ENCODE measurements around the gene MYL10. TPM values are rescaled to one million over a fixed set of nuclear protein-coding genes. Genes with fewer than 3 reads are reported as not detected.

Gene MYL10
- not detected for total RNA-seq
- long read RNA-seq, result 0 reads

DNA sequence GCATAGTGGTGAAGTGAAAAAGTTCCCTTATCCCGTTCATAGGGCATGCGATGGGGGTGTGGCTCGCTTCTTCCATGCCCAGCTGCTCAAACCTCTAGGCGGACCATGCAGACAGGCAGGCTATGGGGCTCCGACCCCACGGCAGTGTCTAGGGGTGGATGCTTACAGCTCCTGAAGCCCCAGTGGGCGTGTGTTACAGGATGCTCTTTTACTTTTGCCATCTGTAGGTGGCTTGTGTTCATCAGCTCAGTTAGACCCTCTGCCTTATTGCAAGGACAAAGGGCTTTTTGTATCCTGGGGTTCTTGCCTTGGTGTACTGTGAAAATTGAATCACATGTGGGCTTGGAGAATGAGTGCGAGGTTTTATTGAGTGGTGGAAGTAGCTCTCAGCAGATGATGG lies at the start of gene MYL10:
Gene MYL10 (minus strand): TSS at position 126 of the 400 bp plus-strand sequence. CDS start 178 bp downstream, outside the sequence.
- no peak for DNase-seq
- no peak for ATAC-seq

DNA sequence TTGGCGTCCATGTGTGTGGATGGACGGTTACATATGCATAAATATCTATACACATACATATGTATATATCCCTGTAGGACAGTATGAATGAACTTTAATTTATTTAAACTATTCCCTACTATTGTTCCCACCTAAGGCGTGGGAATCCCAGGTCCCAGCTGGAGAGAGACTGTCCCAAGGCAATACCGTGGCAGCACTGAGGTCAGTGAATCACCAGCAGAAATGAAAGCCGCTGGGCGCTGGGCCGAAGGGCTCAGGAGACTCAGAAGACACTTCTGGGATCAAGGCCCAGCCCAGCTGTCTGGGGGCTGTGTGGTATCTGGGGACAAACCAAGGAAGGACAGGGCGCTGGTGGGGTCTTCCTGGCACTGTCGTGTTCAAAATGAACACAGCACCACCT lies 49.6 kb upstream of the MYL10 start:
- DNase-seq, result peak; percentile 31
- intact Hi-C loops (cut with DNase I), result no loop called here
- peak in 1 of 2 donors; percentile 12 for ATAC-seq

More for the DNA sequence above, at the start of gene MYL10:
- intact Hi-C loops (cut with DNase I), result no loop called here

DNA sequence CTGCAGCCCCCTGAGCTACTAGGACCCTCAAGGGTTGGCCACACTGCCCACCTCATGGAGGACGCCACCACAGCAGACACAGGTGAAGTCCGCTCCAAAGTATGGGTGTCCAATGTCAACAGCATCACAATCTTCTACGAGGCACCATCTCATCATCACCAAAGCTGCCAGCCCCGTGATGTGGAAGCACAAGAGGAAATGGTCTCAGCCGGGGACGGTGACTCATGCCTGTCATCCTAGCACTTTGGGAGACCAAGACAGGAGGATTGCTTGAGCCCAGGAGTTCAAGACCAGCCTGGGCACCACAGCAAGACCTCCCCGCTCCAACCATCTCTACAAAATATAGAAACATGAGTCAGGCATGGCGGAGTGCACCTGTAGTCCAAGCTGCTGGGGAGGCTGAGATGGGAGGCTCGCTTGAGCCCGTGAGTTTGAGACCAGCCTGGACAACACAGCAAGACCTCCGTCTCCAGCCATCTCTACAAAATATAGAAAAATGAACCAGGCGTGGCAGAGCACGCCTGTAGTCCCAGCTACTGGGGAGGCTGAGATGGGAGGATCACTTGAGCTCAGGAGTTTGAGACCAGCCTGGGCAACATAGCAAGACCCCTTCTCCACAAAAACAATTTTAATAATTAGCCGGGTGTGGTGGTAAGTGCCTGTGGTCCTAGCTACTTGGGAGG lies 48.8 kb upstream of the MYL10 start:
- intact Hi-C loops (cut with DNase I), result no loop called here
- ATAC-seq, result no peak
- DNase-seq, result peak; percentile 27

DNA sequence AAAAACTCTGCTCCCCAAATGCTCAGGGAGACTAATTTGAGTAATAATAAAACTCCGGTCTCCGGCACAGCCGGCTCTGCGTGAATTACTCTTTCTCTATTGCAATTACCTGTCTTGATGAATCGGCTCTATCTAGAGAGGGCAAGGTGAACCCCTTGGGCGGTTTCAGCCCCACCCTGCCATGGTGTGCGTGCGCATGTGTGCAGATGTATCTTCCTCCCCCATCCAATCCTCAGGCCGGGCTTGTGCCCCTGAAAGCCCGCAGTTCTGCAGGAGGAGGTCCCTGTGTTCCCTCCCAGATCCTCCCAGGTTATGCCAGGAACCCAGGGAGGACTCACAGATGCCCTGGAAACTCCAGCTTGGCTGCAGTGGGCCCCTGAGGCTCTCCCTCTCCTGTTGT lies 48.3 kb upstream of the MYL10 start:
- ATAC-seq (no peak), DNase-seq (no peak)
- intact Hi-C loops (cut with DNase I), result no loop called here

- ATAC-seq, result no peak
- no peak for DNase-seq
- intact Hi-C loops (cut with DNase I), result no loop called here
Observed at GRCh38 chr7:101676956-101677355, 47.9 kb upstream of the MYL10 start.

- DNase-seq, result no peak
- ATAC-seq, result no peak
- intact Hi-C loops (cut with DNase I), result no loop called here
Observed at GRCh38 chr7:101676062-101676598, 47.0 kb upstream of the MYL10 start.

GRCh38 chr7:101674439-101674838 lies 45.3 kb upstream of the MYL10 start:
- no peak for ATAC-seq
- intact Hi-C loops (cut with DNase I), result no loop called here
- DNase-seq, result no peak

GRCh38 chr7:101673951-101674350 lies 44.9 kb upstream of the MYL10 start:
- DNase-seq (no peak), ATAC-seq (no peak)
- intact Hi-C loops (cut with DNase I), result no loop called here

- DNase-seq, result no peak
- intact Hi-C loops (cut with DNase I), result no loop called here
- ATAC-seq, result no peak
Observed at GRCh38 chr7:101673315-101673714, 44.2 kb upstream of the MYL10 start.

DNA sequence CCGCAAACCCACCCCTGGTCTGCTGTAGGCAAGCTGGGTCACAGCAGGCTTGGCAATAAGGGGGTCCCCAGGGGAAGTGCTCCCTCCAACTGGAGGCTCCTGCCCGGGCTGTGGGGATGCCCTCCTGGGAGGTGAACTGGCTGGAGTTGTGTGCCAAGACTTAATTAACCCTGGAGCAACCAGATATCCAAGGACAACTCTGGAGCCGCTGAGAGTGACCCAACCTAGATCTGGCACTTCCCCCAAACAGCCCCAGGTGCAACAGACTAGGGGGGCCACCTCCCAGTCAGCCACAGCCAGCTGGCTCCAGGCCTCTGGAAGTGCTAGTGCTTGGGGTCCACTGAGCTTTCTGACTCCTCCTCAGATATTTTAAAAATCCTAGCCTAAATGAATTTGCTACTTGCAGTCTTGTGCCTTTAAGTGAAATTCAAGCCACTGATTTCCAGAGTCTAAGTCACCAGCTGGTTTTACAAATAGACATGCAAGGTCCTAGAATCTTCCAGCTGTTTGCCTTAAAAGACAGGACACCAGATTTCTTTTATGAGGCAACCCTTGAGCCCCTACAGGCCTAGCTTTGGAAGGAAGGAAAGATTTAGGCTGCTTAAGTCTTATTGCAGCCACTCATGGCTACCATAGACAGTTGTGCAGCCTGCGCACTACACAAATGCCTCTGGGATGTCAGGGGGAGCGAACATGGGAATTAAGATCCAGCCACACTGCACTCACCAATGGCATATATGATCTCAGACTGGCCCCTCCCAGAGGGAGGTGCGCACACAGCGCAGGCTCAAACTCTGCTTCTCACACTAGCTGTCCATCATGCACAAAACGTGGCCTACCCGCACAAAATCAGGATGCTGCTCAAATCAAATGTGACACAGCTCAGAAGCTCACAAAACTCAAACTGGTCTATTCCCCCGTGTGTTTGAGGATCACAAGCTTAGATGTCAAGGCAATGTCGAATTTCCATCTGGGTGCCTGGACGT lies 42.6 kb upstream of the MYL10 start:
- ATAC-seq (peak; percentile 26 to 88), DNase-seq (no peak)
- intact Hi-C loops (cut with DNase I), result no loop called here

GRCh38 chr7:101669307-101669706 lies 40.2 kb upstream of the MYL10 start:
- DNase-seq (no peak), ATAC-seq (no peak)
- intact Hi-C loops (cut with DNase I), result no loop called here

GRCh38 chr7:101668726-101669125 lies 39.6 kb upstream of the MYL10 start:
- intact Hi-C loops (cut with DNase I), result no loop called here
- no peak for DNase-seq
- no peak for ATAC-seq

GRCh38 chr7:101667920-101668319 lies 38.8 kb upstream of the MYL10 start:
- intact Hi-C loops (cut with DNase I), result no loop called here
- ATAC-seq, result no peak

DNA sequence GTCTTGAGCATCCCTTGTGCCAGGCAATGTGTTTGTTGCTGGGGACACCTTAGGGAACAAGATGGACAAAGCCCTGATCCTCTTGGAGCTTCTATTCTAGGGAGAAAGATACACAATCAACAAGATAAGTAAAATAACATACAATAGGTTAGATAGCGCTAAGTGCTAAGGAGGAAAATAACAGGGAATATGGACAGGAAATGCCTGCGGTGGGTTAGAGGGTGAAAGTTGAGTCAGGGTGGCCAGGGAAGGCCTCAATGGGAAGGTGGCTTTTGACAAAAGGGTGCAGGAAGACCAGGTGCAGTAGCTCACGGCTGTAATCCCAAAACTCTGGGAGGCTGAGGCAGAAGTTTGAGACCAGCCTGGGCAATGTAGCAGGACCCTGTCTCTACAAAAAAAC lies 38.3 kb upstream of the MYL10 start:
- intact Hi-C loops (cut with DNase I), result no loop called here
- DNase-seq (no peak), ATAC-seq (no peak)

More at GRCh38 chr7:101667920-101668319, 38.8 kb upstream of the MYL10 start:
- no peak for DNase-seq

- DNase-seq, result no peak
- intact Hi-C loops (cut with DNase I), result no loop called here
- no peak for ATAC-seq
Observed at GRCh38 chr7:101666741-101667140, 37.6 kb upstream of the MYL10 start.

- no peak for DNase-seq
- intact Hi-C loops (cut with DNase I), result no loop called here
- ATAC-seq, result no peak
Observed at GRCh38 chr7:101666293-101666692, 37.2 kb upstream of the MYL10 start.

DNA sequence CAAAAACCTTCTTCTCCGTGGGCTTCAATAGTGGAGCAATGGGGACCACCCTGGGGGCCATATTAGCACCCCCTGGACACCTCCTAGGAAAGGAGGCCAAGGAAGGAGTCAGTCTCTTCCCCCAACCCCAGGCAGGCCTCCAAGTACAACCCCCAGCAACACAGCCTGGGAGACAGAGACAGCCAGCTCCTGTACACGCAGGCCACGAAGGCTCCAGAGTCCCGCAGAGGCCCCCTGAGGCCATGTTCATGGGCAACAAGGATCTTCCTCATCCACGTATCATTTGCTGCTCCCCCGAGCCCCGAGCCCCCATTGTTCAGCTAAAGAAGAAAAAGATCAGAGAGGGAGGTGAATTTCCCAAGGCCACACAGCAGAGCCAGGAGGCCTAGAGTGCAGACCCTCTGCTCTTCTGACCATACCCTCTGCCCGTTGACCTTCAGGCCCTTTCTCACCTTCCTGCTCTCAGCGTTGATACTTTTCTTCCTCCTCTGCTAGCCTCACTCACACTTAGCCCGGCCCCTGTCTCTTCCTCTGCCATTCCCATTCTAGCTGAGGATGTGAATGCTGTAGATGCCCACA lies 35.9 kb upstream of the MYL10 start:
- ATAC-seq (no peak), DNase-seq (no peak)
- intact Hi-C loops (cut with DNase I), result no loop called here

DNA sequence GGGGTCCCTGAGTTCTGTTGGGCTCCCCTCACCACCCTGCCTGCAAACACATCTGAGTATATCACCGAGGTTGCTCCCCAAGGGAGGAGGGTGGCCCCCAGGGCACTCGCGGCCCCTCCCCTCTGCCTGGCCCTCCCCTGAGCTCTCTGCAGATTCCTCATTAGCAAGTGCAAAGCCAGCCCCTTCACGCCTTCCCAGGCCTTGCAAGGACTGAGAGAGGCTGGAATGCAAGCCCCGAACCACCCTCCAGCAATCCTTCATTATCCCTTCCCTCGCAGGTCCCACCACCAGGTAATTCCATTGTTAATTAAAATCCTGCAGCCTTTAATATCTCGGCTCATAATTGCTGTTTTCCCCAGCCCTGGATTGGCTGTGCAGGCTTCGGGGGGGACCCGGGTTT lies 35.3 kb upstream of the MYL10 start:
- intact Hi-C loops (cut with DNase I), result no loop called here
- ATAC-seq, result no peak
- DNase-seq, result no peak

DNA sequence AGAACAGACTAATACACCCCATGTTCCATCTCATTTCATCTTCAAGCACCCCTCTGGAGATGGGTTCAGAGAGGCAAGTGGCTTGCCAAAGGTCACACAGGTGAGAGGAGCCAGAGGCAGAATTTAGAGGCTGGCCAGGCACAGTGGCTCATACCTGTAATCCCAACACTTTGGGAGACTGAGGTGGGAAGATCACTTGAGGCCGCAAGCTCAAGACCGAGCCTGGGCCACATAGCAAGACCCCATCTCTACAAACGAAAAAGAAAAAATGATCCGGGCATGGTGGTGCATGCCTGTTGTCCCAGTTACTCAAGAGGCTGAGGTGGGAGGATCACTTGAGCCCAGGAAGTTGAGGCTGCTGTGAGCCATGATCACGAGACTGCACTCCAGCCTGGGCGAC lies 34.7 kb upstream of the MYL10 start:
- DNase-seq (no peak), ATAC-seq (no peak)
- intact Hi-C loops (cut with DNase I), result no loop called here

All from left cardiac atrium (tissue), 4 donors.